ENCODE data around the gene THEMIS. TPM values are rescaled to one million over a fixed set of nuclear protein-coding genes. Genes with fewer than 3 reads are reported as not detected.

Gene THEMIS
- total and polyA plus RNA-seq, 2 experiments from 2014 or later, result not detected

- Mint-ChIP-seq H3K4me3 (no peak overlapping the region), H3K27me3 (ENCODE audit: insufficient read depth, low read depth, poor library complexity) (no peaks in the 10 kb centered on the region), H3K9me3 (no peaks in the 10 kb centered on the region), H3K4me1 (no peaks in the 10 kb centered on the region), H3K27ac (no peak overlapping the region), H3K36me3 (ENCODE audit: low read depth) (no peaks in the 10 kb centered on the region; the same call in 2 of the 3 replicates)
- TF ChIP-seq EZH2 (IDR thresholded peaks at IDR 0.05; ENCODE audit: low read depth, unreplicated experiment) (no peak), JUNB (IDR thresholded peaks at IDR 0.05; ENCODE audit: unreplicated experiment) (no peak), REST (IDR thresholded peaks at IDR 0.05; ENCODE audit: unreplicated experiment) (no peak), ZNF462 (CRISPR knock-in tag; IDR thresholded peaks at IDR 0.05) (no peak), EZH2phosphoT487 (IDR thresholded peaks at IDR 0.05; ENCODE audit: unreplicated experiment) (no peak), ETS1 (IDR thresholded peaks at IDR 0.05) (no peak)
- H2AFZ ChIP-seq, result no peak overlapping the region
- DNase-seq (ENCODE audit: low spot score) (no peak), ATAC-seq (no peak)
- no peak overlapping the region for H3K4me2 ChIP-seq
- H4K20me1 ChIP-seq (replicated peaks; ENCODE audit: insufficient read depth), result no peaks in the 10 kb centered on the region
- no peaks in the 10 kb centered on the region for H3K79me2 ChIP-seq (replicated peaks; ENCODE audit: insufficient read depth)
- H3F3A ChIP-seq (replicated peaks; ENCODE audit: low read depth), result no peaks in the 10 kb centered on the region
- no peaks in the 10 kb centered on the region for H3K36me3 ChIP-seq (ENCODE audit: insufficient read depth)
- no peaks in the 10 kb centered on the region for H3K9me2 ChIP-seq (ENCODE audit: insufficient read depth)
- no peaks in the 10 kb centered on the region for H3K27me3 ChIP-seq (ENCODE audit: insufficient read depth)
- no peaks in the 10 kb centered on the region for H3K4me1 ChIP-seq (ENCODE audit: insufficient read depth)
- no peak overlapping the region for H3K27ac ChIP-seq (ENCODE audit: low read depth)
- no peak overlapping the region for H3K4me3 ChIP-seq
Measured at GRCh38 chr6:127845242-127845641, 55.6 kb downstream of the THEMIS start.
